Neural crest cell (in vitro differentiated cells): ENCODE data around the gene MCC. TPM values are rescaled to one million over a fixed set of nuclear protein-coding genes. Genes with fewer than 3 reads are reported as not detected.

Experiments
- DNase-seq: peaks from one replicate; pipeline ENCODE4 v3.0.0; 2021; ENCODE audit warnings: low read depth, mixed read lengths, low spot score
- H3K27ac Mint-ChIP-seq: one replicate; pipeline ENCODE4 v1.8.0; 2021; ENCODE audit warnings: mild to moderate bottlenecking, mixed read lengths; ENCODE audit not compliant: unreplicated experiment
- H3K27me3 Mint-ChIP-seq: 2 replicates; pipeline ENCODE4 v1.8.0; 2021; ENCODE audit warnings: low read depth, mild to moderate bottlenecking, mixed read lengths
- H3K36me3 Mint-ChIP-seq: 2 replicates; pipeline ENCODE4 v1.8.0; 2021; ENCODE audit warnings: low read depth, mild to moderate bottlenecking, mixed read lengths
- H3K4me1 Mint-ChIP-seq: 2 replicates; pipeline ENCODE4 v1.8.0; 2021; ENCODE audit warnings: mixed read lengths
- H3K4me3 Mint-ChIP-seq: one replicate; pipeline ENCODE4 v1.8.0; 2021; ENCODE audit warnings: mild to moderate bottlenecking, mixed read lengths
- H3K9me3 Mint-ChIP-seq: 2 replicates; pipeline ENCODE4 v1.8.0; 2021; ENCODE audit warnings: mixed read lengths
- total RNA-seq: library from RNA; stranded (reverse); gene quantifications from 2 replicates; pipeline ENCODE4 v1.2.1, GENCODE V29; 2021
- TF ChIP-seq, protein P1 (sequence below): fragments of 200-600 bp; sonication (generic); conservative IDR thresholded peaks from 2 replicates; pipeline ENCODE4 v1.5.0; 2021; ENCODE audit warnings: antibody characterized with exemption, mild to moderate bottlenecking

Gene MCC
- total RNA-seq, 1 donor from 2014 or later: 10.8 TPM

- H3K27me3 Mint-ChIP-seq: no peaks in the 10 kb centered on the region
- peaks cover 3% of the 10 kb centered on the region for H3K9me3 Mint-ChIP-seq
- no peak for DNase-seq
- peaks cover 6% of the 10 kb centered on the region for H3K36me3 Mint-ChIP-seq
- TF ChIP-seq, protein P1, sequence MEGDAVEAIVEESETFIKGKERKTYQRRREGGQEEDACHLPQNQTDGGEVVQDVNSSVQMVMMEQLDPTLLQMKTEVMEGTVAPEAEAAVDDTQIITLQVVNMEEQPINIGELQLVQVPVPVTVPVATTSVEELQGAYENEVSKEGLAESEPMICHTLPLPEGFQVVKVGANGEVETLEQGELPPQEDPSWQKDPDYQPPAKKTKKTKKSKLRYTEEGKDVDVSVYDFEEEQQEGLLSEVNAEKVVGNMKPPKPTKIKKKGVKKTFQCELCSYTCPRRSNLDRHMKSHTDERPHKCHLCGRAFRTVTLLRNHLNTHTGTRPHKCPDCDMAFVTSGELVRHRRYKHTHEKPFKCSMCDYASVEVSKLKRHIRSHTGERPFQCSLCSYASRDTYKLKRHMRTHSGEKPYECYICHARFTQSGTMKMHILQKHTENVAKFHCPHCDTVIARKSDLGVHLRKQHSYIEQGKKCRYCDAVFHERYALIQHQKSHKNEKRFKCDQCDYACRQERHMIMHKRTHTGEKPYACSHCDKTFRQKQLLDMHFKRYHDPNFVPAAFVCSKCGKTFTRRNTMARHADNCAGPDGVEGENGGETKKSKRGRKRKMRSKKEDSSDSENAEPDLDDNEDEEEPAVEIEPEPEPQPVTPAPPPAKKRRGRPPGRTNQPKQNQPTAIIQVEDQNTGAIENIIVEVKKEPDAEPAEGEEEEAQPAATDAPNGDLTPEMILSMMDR: no peak
- H3K4me1 Mint-ChIP-seq: no peaks in the 10 kb centered on the region
- no peak overlapping the region for H3K27ac Mint-ChIP-seq
- no peak overlapping the region for H3K4me3 Mint-ChIP-seq
Measured at GRCh38 chr5:113105693-113106280, 382.5 kb downstream of the MCC start.

DNA sequence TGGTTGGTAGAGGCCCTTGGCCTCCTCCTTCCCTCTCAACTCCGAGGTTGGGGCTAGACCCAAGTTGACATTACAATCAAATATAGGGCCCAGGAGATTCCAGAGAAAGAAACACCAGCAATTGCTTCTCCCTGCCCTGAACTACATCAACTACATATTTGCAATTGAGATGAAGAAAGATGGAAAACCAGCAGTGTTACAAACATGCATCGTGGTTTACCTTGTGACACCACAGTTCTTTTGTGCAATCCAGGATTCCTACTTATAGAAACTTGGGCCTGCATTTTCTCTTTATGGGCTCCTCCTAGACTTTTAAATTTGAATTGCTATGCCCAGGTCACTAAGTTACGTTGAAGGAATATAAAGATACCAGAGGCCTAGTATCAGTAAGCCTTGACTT is 384.9 kb downstream of the MCC start:
- Mint-ChIP-seq H3K9me3 (peaks cover 3% of the 10 kb centered on the region), H3K4me1 (no peaks in the 10 kb centered on the region), H3K36me3 (peaks cover 6% of the 10 kb centered on the region), H3K4me3 (no peak overlapping the region), H3K27me3 (no peaks in the 10 kb centered on the region), H3K27ac (no peak overlapping the region)
- DNase-seq: no peak
- TF ChIP-seq, protein P1: no peak

DNA sequence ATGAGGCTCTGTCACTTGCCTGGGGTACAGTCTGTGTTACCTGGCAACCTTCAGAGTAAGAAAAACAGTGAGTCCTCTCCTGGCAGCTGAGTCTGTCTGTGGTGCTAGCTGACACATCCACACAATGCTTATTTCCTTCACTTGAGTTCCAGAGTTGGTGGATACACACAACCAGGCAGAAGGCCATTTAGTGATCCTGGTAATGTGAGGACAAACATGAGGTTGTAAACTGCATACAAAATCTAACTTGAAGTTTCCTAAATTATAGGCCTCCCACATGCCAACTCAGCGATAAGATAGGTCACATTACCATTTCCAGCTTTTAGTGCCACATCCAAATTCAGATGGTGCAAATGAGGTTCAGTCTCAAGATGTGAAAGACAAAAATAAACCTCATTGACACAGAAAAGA is 386.1 kb downstream of the MCC start:
- no peak for DNase-seq
- Mint-ChIP-seq H3K36me3 (peaks cover 6% of the 10 kb centered on the region), H3K4me1 (no peaks in the 10 kb centered on the region), H3K27ac (no peak overlapping the region), H3K27me3 (no peaks in the 10 kb centered on the region), H3K9me3 (peaks cover 3% of the 10 kb centered on the region), H3K4me3 (no peak overlapping the region)
- TF ChIP-seq, protein P1: no peak

GRCh38 chr5:113100981-113101380 is 387.3 kb downstream of the MCC start:
- H3K4me1 Mint-ChIP-seq: no peaks in the 10 kb centered on the region
- no peaks in the 10 kb centered on the region for H3K27me3 Mint-ChIP-seq
- DNase-seq: no peak
- H3K27ac Mint-ChIP-seq: no peak overlapping the region
- no peaks in the 10 kb centered on the region for H3K9me3 Mint-ChIP-seq
- TF ChIP-seq, protein P1: no peak
- H3K4me3 Mint-ChIP-seq: no peak overlapping the region
- H3K36me3 Mint-ChIP-seq: peaks cover 6% of the 10 kb centered on the region

DNA sequence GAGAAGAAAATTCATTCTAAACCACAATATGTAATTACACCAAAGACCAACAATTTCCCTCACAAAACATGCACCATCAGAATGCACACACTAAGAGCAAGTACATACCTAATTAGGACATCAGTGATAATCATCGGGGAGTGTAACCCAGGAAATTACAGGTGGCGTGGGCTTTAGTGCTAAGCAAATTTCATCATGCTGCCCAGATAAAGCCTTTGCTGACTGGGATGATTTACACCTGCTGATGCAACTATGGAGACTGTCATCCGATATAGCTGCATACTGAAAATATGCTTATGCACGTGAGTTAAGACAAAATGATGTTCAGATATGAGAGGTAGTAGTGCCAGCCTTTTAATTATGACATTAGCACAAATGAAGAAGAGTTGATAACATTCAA is 388.4 kb downstream of the MCC start:
- Mint-ChIP-seq H3K27me3 (no peaks in the 10 kb centered on the region), H3K36me3 (peaks cover 2% of the 10 kb centered on the region), H3K4me1 (no peaks in the 10 kb centered on the region), H3K4me3 (no peak overlapping the region), H3K9me3 (no peaks in the 10 kb centered on the region), H3K27ac (no peak overlapping the region)
- TF ChIP-seq, protein P1: no peak
- no peak for DNase-seq
